Pancreas (tissue), 10 donors: ENCODE results near the gene CCDC28A. TPM values are rescaled to one million over a fixed set of nuclear protein-coding genes. Genes with fewer than 3 reads are reported as not detected.

Experiments used
- ATAC-seq, 4 donors: fragments of 200-7000 bp; cut with Tn5 transposase; one replicate each; pipeline versions ENCODE4 v1.8.0 to v1.9.1; 2020; ENCODE audit warnings: mild to moderate bottlenecking in 4 of 4, moderate library complexity in 4 of 4
- DNase-seq, 6 donors: peaks; one replicate each; pipeline ENCODE4 v3.0.0-alpha.2; 2020
- FAIRE-seq: peaks from 2 replicates; lab custom pipeline; 2012; peaks lifted over from hg19 to GRCh38; lab: Jason Lieb, UNC
- H3K27ac ChIP-seq, 4 donors: fragments of 200-600 bp; sonication (generic); 1 replicate in 3 of 4; 2 replicates in 1 of 4; pipeline versions ENCODE4 v1.5.0 to v1.8.0; 2020
- H3K27me3 ChIP-seq, 4 donors: fragments of 200-600 bp; one replicate each; pipeline ENCODE4 v1.8.0; 2021
- H3K36me3 ChIP-seq, 3 donors: fragments of 200-600 bp; sonication (generic) in 1 of 3; one replicate each; pipeline versions ENCODE4 v1.5.0 to v1.8.0; 2020 to 2021
- H3K4me1 ChIP-seq, 3 donors: fragments of 200-600 bp; one replicate each; pipeline ENCODE4 v1.8.0; 2021
- H3K4me3 ChIP-seq, 4 donors: fragments of 200-600 bp; sonication (generic) in 2 of 4; one replicate each; pipeline versions ENCODE4 v1.5.0 to v1.8.0; 2020 to 2021
- H3K9me3 ChIP-seq, 4 donors: fragments of 200-600 bp; one replicate each; pipeline ENCODE4 v1.8.0; 2021
- WGBS, 2 donors: extraction: QIAGEN DNeasy Blood & Tissue Kit; methylation state at CpG; one replicate each; pipeline ENCODE4 v1.1.7; 2013; 5-methylcytosine and 5-hydroxymethylcytosine counted together
- intact Hi-C, 3 donors: fragments of 100-400 bp; cut with DNase I; formaldehyde crosslinking; loops; one replicate each; pipeline versions ENCODE4 v1.11.1 to v1.14.2; 2022
- polyA plus RNA-seq, 2 donors: library from polyadenylated mRNA; stranded (reverse); fragments of 200-250 nt; gene quantifications; one replicate each; pipeline ENCODE4 v1.2.3, GENCODE V29; 2013
- total RNA-seq, 6 donors: library from RNA; stranded (reverse); fragmentation: NEBNext Ultra II Directional in 4 of 6; extraction: Animal tissue kit (Norgen Biotek cat#: 25700) in 4 of 6; gene quantifications; one replicate each; pipeline versions ENCODE4 v1.2.1 to v1.2.4, GENCODE V29; 2021 to 2023
- TF ChIP-seq, protein P1 (sequence below), 4 donors: fragments of 200-600 bp; sonication (generic) in 3 of 4; IDR thresholded peaks; one replicate each; pipeline versions ENCODE4 v1.5.0 to v1.8.0; 2021; ENCODE audit warnings: antibody characterized with exemption in 4 of 4
- donor health status: healthy with polysubstance abuse.
- donor health status: DM: no; HTN: no; CAD: no; lungs with moderate emphysema.
- donor health status: DM: no; HTN: no; CAD: no.
- donor health status: control.
- donor health status: control.
- donor health status: Bipolar disorder and iron deficiency.
- donor health status: DM: yes; HTN: yes; CAD: no.
- donor health status: DM: no; HTN: no; CAD: no.
- donor health status: DM: no; HTN: no; CAD: no.
- donor health status: DM: yes; HTN: yes; CAD: no.

Gene CCDC28A
- total RNA-seq, result 10 to 100 TPM; 11.3 to 18.5 (median 12.7) TPM
- 10 to 100 TPM; 12.4 to 21.3 TPM for polyA plus RNA-seq

DNA sequence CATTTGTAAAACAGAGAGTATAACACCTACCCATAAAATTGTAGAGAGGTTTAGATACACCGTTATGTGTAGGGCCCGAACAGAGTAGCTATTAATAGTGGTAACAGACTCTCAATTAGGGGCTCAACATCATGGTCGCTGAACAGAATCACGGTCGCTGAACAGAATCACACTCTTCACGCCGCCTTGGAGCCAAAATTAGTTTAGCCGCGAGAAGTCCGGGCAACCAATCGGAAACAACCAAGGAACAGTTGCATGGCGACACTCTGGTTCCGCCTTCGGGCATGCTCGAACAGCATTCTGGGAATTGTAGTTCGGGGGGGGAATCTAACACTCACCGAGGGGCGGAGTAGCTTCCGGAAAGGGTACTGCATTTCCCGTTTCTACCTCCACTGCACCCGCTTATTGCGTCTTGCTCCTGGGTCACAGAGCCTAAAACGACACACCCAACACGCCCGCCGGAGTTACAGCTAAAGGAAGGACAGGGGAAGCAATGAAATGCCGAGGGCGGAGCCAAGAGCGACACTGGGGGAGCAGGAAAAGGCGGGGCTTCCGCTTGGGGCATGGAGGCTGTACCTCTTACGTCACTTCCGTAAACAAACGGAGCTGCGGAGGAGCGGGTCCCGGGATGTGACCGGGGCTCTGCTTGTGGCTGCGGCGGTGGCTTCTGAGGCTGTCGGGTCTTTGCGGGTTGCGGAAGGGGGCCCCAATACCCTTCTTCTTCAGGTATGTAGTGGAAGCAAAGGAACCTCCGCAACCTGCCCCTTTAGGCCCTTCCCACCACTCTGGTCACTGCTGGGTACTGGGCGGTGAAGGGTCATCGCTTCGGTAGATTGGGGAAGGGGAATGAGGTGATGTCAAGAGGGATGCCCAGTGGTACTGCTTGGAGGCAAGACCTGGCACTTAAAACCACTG lies at the start of gene CCDC28A:
TSS of gene CCDC28A (plus strand) at position 593 of the 915 bp plus-strand sequence. CDS start 2,352 bp downstream, outside the sequence.
- peak; percentile 87 to 97 (median 92) for DNase-seq
- peak; percentile 89 for FAIRE-seq
- TF ChIP-seq, protein P1, sequence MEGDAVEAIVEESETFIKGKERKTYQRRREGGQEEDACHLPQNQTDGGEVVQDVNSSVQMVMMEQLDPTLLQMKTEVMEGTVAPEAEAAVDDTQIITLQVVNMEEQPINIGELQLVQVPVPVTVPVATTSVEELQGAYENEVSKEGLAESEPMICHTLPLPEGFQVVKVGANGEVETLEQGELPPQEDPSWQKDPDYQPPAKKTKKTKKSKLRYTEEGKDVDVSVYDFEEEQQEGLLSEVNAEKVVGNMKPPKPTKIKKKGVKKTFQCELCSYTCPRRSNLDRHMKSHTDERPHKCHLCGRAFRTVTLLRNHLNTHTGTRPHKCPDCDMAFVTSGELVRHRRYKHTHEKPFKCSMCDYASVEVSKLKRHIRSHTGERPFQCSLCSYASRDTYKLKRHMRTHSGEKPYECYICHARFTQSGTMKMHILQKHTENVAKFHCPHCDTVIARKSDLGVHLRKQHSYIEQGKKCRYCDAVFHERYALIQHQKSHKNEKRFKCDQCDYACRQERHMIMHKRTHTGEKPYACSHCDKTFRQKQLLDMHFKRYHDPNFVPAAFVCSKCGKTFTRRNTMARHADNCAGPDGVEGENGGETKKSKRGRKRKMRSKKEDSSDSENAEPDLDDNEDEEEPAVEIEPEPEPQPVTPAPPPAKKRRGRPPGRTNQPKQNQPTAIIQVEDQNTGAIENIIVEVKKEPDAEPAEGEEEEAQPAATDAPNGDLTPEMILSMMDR (IDR thresholded peaks at IDR 0.05), result no peak
- Histone ChIP-seq H3K4me3 (peak within 1 kb of the TSS; percentile 49 to 76 (median 66)), H3K27ac (peak within 1 kb of the TSS; percentile 94 to 99 (median 98)), H3K36me3 (no peaks in the 10 kb centered on the region), H3K27me3 (no peaks in the 10 kb centered on the region), H3K9me3 (no peaks in the 10 kb centered on the region), H3K4me1 (peaks cover 3 to 13% (median 6%) of the 10 kb centered on the region in 3 donors)
- ATAC-seq, result peak; percentile 97 to 99 (median 98)
- intact Hi-C loops, result no loop called here
- 0% methylated on average over 47 of the region's 47 CpGs for WGBS, 2 donors

DNA sequence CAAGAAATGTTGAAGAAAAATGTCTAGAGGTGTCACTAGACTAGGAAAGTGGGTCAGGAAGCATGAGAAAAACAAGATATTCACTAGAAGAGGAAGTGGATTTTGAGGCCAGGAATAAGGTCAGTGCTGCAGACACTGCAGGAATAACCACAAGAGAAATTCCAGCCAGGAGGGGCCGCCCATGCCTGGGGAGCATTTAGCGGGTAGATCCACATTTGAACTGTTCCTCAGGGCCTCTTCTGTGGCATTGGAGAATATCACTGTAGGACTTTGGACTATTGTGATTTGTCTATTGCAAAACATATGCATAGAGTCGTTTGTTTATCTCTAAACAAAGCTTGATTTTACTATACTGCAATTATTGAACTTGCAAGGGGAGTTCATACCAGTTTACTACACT lies 49.6 kb upstream of the CCDC28A start:
- peak in 3 of 4 donors; percentile 25 to 70 (median 59) for ATAC-seq
- FAIRE-seq, result no peak
- Histone ChIP-seq H3K27me3 (no peaks in the 10 kb centered on the region), H3K4me3 (no peak overlapping the region), H3K27ac (no peak overlapping the region), H3K9me3 (no peaks in the 10 kb centered on the region), H3K36me3 (no peaks in the 10 kb centered on the region), H3K4me1 (no peaks in the 10 kb centered on the region)
- WGBS, 2 donors, result 40 to 48% methylated on average over 3 of the region's 3 CpGs
- TF ChIP-seq, protein P1 (IDR thresholded peaks at IDR 0.05), result no peak
- intact Hi-C loops, result no loop called here
- peak in 1 of 6 donors; percentile 18 for DNase-seq

DNA sequence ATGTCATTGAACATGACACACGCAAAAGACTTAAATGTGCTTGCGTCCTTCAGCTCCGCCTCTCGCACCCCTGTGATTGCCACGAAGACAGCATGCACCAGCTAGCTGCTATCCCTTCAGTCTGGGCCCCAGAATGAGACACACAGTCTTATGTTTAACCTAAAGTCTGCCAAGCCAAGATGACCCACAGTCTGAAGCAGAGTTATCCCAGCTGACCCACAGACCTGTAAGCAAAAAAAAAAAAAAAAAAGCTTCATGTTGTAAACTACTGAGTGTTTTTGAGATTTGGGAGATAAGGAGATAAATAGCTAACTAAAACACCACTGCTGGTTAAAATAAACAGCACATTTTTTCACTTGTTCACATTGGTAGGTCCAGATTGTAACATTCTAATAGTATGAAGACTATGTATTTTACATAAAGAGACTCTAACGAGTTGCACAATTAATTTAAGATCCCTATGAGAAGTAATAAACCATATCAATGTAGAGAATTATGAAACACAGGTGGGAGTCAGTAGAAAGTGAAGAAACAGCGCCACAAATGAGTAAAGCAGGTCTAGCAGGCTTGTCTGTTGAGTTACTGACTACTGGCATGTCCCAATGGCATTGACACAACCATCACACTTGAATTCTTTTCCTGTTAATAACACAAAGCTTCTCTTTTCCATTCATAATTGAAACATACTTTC lies 47.4 kb upstream of the CCDC28A start:
- WGBS, 2 donors, result 75 to 84% methylated on average over 7 of the region's 7 CpGs
- intact Hi-C loops, result no loop called here
- ATAC-seq, result no peak

DNA sequence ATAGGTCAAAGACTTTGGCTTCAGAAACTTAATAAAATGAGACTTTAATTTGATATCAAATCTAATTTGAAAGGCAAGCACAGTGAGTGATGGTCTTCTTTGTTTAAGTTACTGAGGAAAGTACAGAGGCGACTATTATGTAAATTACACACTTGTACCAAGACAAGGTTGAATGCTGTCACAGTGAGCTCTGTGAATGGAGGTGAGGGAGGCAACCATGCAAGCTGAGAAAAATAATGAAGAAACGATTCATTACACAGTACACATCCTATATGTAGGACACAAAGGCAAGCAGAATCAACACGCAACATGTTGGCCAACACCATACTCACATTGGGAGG lies 46.8 kb upstream of the CCDC28A start:
- no peaks in the 10 kb centered on the region for H3K9me3 ChIP-seq
- no peaks in the 10 kb centered on the region for H3K36me3 ChIP-seq
- H3K4me3 ChIP-seq, result no peak overlapping the region
- DNase-seq, result no peak
- no peaks in the 10 kb centered on the region for H3K4me1 ChIP-seq
- FAIRE-seq, result no peak
- no peak overlapping the region for H3K27ac ChIP-seq
- intact Hi-C loops, result no loop called here
- TF ChIP-seq, protein P1 (IDR thresholded peaks at IDR 0.05), result no peak
- 75 to 86% methylated on average over 3 of the region's 3 CpGs for whole genome bisulfite sequencing, 2 donors
- ATAC-seq, result no peak
- no peaks in the 10 kb centered on the region for H3K27me3 ChIP-seq

More for the DNA sequence above, 47.4 kb upstream of the CCDC28A start:
- Histone ChIP-seq H3K4me3 (no peak overlapping the region), H3K27ac (no peak overlapping the region), H3K9me3 (no peaks in the 10 kb centered on the region), H3K36me3 (no peaks in the 10 kb centered on the region), H3K27me3 (no peaks in the 10 kb centered on the region), H3K4me1 (no peaks in the 10 kb centered on the region)
- FAIRE-seq (no peak), DNase-seq (no peak)
- TF ChIP-seq, protein P1 (IDR thresholded peaks at IDR 0.05), result no peak
